Body of pancreas (tissue), 4 donors: ENCODE measurements around the gene ANKRD39.

Experiments used
- POLR2A ChIP-seq, 3 donors: fragments of 450-650 bp; IDR thresholded peaks; one replicate each; pipeline ENCODE4 v1.6.1; 2016; ENCODE audit warnings: antibody characterized with exemption in 3 of 3, mild to moderate bottlenecking in 2 of 3
- TF ChIP-seq, protein P1 (sequence below), 7 experiments: fragments of 450-650 bp in 4 of 7; fragments of 200-600 bp in 3 of 7; sonication (generic) in 3 of 7; IDR thresholded peaks; one replicate each; pipeline ENCODE4 v1.5.1; 2016 to 2019; ENCODE audit warnings: antibody characterized with exemption in 7 of 7

DNA sequence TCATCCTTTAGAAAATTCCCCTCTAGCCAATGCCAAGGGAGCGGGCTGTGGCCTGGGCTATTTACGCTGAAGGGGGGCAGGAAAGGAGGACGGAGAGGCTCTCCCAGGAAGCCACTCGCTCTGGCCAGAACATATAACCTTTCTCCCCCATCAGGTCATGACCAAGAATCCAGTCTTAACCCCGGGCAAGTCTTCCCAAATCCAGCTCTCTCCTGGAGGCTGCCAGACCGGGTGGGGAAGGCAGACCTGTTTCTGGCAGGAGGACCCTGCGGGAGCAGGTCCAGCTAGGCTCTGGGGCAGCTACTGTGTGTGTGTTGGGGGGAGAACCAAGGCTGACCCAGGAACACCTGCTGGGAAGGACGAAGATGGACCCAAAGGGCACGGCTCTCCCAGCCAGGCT, 25.5 kb upstream of the ANKRD39 start:
- TF ChIP-seq, protein P1, sequence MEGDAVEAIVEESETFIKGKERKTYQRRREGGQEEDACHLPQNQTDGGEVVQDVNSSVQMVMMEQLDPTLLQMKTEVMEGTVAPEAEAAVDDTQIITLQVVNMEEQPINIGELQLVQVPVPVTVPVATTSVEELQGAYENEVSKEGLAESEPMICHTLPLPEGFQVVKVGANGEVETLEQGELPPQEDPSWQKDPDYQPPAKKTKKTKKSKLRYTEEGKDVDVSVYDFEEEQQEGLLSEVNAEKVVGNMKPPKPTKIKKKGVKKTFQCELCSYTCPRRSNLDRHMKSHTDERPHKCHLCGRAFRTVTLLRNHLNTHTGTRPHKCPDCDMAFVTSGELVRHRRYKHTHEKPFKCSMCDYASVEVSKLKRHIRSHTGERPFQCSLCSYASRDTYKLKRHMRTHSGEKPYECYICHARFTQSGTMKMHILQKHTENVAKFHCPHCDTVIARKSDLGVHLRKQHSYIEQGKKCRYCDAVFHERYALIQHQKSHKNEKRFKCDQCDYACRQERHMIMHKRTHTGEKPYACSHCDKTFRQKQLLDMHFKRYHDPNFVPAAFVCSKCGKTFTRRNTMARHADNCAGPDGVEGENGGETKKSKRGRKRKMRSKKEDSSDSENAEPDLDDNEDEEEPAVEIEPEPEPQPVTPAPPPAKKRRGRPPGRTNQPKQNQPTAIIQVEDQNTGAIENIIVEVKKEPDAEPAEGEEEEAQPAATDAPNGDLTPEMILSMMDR (IDR thresholded peaks at IDR 0.05), result no peak
- no peak for TF ChIP-seq POLR2A (IDR thresholded peaks at IDR 0.05)
